HG03521 (cell line): ENCODE measurements around the gene KRTAP1-5.
"Not testable (repeated sequence)": the region's sequence is repeated elsewhere in the genome, so short reads cannot be mapped to it uniquely, and the experiment has no call there.

Experiments
- ATAC-seq: cut with Tn5 transposase; IDR thresholded peaks from one replicate; pipeline ENCODE4 v1.9.1; 2021; ENCODE audit warnings: mild to moderate bottlenecking, moderate library complexity; ENCODE audit not compliant: unreplicated experiment

The KRTAP1-5 gene

GRCh38 chr17:41049110-41049509 lies 22.1 kb upstream of the KRTAP1-5 start:
- no peak for ATAC-seq

GRCh38 chr17:41048441-41048840 lies 21.4 kb upstream of the KRTAP1-5 start:
- no peak for ATAC-seq

GRCh38 chr17:41046735-41047465 lies 19.9 kb upstream of the KRTAP1-5 start, which contains the start of gene KRTAP2-1:
Gene KRTAP2-1, minus strand, starts transcription at chr17:41047316. Its CDS starts 49 bp downstream, at chr17:41047267.
- not testable (repeated sequence) for ATAC-seq

GRCh38 chr17:41042953-41043352 lies 15.9 kb upstream of the KRTAP1-5 start:
- no peak for ATAC-seq

- not testable (repeated sequence) for ATAC-seq
Observed at GRCh38 chr17:41040783-41041571, 14.0 kb upstream of the KRTAP1-5 start, which contains the start of gene KRTAP1-1. Gene KRTAP1-1, minus strand, starts transcription at chr17:41041450. Its CDS starts 53 bp downstream, at chr17:41041397.

GRCh38 chr17:41037853-41038350 lies 10.9 kb upstream of the KRTAP1-5 start:
- ATAC-seq: no peak

GRCh38 chr17:41034346-41034935 lies 7.4 kb upstream of the KRTAP1-5 start, which contains the start of gene KRTAP1-3:
Gene KRTAP1-3, minus strand, starts transcription at chr17:41034874. Its CDS starts 53 bp downstream, at chr17:41034821.
- not testable (repeated sequence) for ATAC-seq

GRCh38 chr17:41029633-41030245 lies 2.7 kb upstream of the KRTAP1-5 start, which contains the start of gene KRTAP1-4:
Gene KRTAP1-4, minus strand, starts transcription at chr17:41030195. Its CDS starts 117 bp downstream, at chr17:41030078.
- ATAC-seq: no peak

GRCh38 chr17:41024697-41025096 lies 2.3 kb downstream of the KRTAP1-5 start:
- ATAC-seq: no peak

- no peak for ATAC-seq
Observed at GRCh38 chr17:41020336-41020735, 6.7 kb downstream of the KRTAP1-5 start.

- ATAC-seq: no peak
Observed at GRCh38 chr17:41019415-41019814, 7.6 kb downstream of the KRTAP1-5 start.

GRCh38 chr17:41018541-41018940 lies 8.5 kb downstream of the KRTAP1-5 start:
- no peak for ATAC-seq

- no peak for ATAC-seq
Observed at GRCh38 chr17:41016578-41017215, 10.3 kb downstream of the KRTAP1-5 start.

GRCh38 chr17:41015454-41015853 lies 11.6 kb downstream of the KRTAP1-5 start:
- no peak for ATAC-seq

GRCh38 chr17:41013606-41014005 lies 13.4 kb downstream of the KRTAP1-5 start:
- no peak for ATAC-seq

GRCh38 chr17:41013181-41013580 lies 13.8 kb downstream of the KRTAP1-5 start:
- ATAC-seq: no peak

- ATAC-seq: no peak
Observed at GRCh38 chr17:41012326-41013120, 14.5 kb downstream of the KRTAP1-5 start.

- ATAC-seq: no peak
Observed at GRCh38 chr17:41010441-41010840, 16.6 kb downstream of the KRTAP1-5 start.

GRCh38 chr17:41009936-41010335 lies 17.1 kb downstream of the KRTAP1-5 start:
- no peak for ATAC-seq
